AG08396 (cell line): ENCODE results near the gene HCFC1R1.

Experiments
- DNase-seq: peaks from one replicate; pipeline ENCODE4 v3.0.0; 2012; ENCODE audit warnings: low spot score, mixed read lengths

The HCFC1R1 gene

GRCh38 chr16:3035972-3036725 lies 12.4 kb upstream of the HCFC1R1 start:
- no peak for DNase-seq

- no peak for DNase-seq
These were observed 11.7 kb upstream of the HCFC1R1 start for GRCh38 chr16:3035289-3035971.

- DNase-seq, result no peak
These were observed 8.9 kb upstream of the HCFC1R1 start for GRCh38 chr16:3032624-3033023.

GRCh38 chr16:3030222-3031212 lies 6.8 kb upstream of the HCFC1R1 start:
- no peak for DNase-seq

- peak; percentile 73 for DNase-seq
These were observed 5.9 kb upstream of the HCFC1R1 start for GRCh38 chr16:3029491-3030221.

GRCh38 chr16:3028716-3029319 lies 5.1 kb upstream of the HCFC1R1 start:
- DNase-seq, result no peak

DNA sequence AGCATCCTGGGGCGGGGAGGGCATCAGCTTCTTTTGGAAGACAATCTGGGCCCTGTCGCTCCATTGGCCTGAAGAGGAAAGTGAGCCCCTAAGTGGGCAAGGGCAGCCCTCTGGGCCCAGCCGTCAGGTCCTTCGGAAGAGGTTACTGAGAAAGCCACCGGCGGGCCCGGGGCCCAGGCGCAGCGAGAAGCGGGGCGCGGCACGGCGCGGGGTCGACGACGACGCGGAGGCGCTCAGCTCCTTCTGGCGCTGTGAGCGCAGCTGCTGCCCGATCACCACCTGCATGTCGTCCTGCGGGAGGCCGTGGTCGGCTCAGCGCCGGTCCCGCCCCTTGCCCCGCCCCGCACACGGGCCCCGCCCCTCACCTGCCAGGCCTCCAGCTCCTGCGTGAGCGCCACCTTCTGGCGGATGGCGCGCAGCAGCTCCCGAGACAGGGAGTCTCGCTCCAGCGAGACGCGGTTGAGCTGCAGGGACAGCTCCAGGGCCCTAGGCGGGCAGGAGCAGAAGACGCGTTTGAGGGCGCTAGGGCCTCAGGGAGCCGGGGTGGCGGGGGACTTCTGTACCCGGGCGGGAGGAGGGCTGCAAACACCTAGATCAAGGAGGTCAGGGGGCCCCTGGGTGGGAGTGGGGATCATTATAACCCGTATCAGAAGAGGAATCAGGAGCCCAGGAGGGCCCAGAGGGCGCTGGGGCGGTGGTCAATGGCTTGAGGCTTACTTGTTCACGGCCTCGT lies 4.4 kb upstream of the HCFC1R1 start:
- DNase-seq, result peak; percentile 78

DNA sequence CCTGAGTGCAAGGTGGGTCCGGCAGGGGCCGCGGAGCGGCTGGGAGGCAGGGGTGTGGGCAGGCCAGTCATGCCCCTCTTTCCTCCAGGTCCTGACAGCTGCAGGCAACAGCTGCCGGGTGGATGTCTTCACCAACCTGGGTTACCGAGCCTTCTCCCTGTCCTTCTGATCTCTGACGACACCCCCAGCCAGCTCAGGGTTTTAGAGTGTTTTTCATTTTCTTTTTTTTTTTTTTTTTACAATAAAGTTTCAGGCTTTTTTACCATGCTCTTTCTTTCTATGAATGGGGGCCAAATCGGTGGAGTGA lies 3.7 kb upstream of the HCFC1R1 start:
- DNase-seq, result no peak

DNA sequence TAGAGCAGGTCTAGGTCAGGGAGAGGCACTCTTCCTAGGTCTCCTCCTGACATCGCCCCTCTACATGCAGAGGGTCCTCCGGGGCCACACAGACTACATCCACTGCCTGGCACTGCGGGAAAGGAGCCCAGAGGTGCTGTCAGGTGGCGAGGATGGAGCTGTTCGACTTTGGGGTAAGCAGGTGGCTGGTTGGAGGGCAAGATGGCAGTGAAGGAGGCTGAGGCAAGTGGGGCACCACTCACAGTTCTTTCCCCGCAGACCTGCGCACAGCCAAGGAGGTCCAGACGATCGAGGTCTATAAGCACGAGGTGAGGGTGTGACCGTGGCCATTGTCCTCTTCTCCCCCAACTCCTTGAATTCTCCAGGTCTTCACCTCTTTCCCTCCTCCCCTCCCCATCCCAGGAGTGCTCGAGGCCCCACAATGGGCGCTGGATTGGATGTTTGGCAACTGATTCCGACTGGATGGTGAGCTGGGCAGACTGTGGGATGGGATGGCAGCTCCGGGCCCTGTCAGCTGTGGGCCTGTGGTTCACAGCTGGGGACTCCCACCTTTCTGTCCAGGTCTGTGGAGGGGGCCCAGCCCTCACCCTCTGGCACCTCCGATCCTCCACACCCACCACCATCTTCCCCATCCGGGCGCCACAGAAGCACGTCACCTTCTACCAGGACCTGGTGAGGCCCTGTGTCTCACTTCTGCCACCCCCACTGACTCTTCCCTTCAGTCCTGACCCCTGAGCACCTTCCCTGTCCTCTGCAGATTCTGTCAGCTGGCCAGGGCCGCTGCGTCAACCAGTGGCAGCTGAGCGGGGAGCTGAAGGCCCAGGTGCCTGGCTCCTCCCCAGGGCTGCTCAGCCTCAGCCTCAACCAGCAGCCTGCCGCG lies 3.1 kb upstream of the HCFC1R1 start:
- DNase-seq, result no peak

GRCh38 chr16:3026003-3026378 lies 2.2 kb upstream of the HCFC1R1 start:
- no peak for DNase-seq

- no peak for DNase-seq
These were observed 1.6 kb upstream of the HCFC1R1 start for GRCh38 chr16:3025032-3026002.

DNA sequence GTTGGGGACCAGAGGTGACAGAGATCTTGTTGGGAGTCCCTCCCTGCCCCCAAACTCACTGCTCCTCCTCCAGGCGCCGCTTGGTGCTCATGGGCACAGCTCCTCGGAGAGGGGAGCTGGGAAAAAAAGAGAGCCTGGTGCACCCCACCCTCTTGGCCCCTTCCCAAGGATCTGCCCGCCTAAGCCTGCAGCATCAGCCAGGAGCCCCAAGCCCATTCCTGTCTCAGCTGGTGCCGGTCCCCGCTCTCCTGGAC lies 400 bp downstream of the HCFC1R1 start:
- DNase-seq, result peak; percentile 66

DNA sequence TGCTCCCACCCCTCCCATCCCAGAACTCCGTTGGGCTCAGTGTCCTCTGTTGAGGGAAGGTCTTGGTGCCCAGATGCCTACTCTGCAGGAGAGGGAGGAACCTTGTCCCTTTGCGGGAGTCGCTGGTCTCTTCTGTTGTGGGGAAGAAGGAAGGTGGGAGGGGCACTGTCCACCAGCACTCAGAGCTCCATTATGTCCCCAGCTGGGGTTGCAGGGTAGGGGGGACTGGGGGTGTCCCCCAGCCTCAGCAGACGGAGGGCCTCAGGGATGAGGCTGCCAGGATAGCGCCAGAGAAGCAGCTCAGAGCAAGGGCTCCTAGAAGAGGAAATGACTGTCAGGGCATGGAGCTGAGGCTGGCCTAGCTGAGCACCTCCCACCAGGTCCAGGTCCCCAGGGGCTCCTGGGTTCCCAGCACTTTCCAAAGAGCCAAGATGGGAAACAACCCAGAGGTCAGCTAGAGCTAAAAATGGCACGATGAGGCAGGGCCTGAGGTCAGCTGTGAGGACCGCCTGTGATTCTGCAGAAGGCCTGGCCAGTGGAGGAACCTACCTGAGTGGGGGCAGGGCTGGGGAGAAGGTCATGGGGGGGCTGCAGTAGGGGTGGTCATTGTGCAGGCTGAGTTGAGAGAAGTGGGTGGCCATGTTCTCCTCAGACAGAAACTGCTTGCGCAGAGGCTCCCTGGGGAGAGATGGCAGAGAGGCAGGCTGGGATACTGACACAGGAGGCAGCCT lies 893 bp downstream of the HCFC1R1 start:
- DNase-seq, result no peak

DNA sequence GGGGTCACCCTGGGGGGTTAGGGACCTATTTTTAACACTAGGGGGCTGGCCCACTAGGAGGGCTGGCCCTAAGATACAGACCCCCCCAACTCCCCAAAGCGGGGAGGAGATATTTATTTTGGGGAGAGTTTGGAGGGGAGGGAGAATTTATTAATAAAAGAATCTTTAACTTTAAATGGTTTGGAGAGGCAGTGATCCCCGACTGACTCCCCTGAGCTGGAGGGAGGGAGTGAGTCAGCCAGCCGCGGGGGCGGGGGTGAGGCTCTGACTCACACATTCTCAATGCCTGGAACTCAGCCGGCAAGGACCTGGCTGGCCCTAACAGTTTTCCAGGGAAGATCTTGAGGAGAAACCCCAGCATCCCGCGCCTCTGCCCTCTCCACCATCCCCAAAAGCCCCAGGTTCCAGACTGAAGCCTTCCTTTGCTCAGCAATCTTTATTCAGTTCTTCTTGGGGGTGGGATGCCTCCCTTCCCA lies 1.5 kb downstream of the HCFC1R1 start:
- DNase-seq, result peak; percentile 92

- DNase-seq, result peak; percentile 88
These were observed 2.1 kb downstream of the HCFC1R1 start for GRCh38 chr16:3021449-3022207.

DNA sequence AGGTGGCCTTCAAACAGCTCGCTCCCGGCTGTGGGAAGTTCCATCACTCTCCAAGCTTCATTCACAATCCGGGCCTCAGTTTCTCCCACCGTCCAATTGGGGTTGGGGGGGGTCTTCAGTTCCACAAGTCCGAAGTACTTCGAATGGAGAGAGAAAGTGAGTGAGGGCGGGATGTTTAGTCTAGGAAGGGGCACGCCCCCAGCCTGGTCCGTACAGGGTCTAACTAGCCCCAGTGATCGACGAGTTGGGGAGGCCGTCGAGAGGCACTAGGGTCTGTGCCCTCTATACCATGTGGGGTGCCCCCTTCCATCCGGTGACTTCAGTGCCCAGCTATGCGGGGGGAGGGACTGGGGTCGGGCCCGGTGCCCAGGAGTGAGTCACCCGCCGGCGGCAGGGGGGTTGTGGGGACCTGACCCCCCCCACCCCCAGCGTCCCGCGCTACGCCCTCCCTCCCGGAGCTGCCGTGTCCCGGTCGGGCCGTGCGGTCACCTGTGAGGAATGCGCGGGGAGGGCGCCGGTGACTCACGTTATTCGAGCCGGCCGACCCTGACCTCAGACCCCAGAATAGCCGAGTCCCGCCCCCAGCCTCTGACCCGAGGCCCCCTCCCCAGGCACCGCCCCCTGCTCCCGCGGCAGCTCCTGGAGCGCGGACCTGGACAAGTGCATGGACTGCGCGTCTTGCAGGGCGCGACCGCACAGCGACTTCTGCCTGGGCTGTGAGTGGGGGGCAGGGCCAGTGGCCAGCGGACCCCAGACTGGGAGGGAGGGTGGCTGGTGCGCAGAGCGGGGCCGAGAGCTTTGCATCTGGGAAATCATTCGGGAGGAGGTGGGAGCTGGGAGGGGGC lies 2.9 kb downstream of the HCFC1R1 start:
- peak; percentile 94 for DNase-seq
